Smooth muscle cell (in vitro differentiated cells): Measurements from ENCODE around the gene SUN3. TPM values are rescaled to one million over a fixed set of nuclear protein-coding genes. Genes with fewer than 3 reads are reported as not detected.

Experiments used
- DNase-seq: peaks from one replicate; lab custom pipeline; 2025; ENCODE audit not compliant: unreplicated experiment; lab: John Stamatoyannopoulos, UW
- H2AFZ ChIP-seq: fragments of 200-600 bp; sonication (generic); 2 replicates; pipeline ENCODE4 v1.6.0; 2016; ENCODE audit warnings: antibody characterized with exemption, low read depth, mild to moderate bottlenecking
- H3F3A ChIP-seq: fragments of 200-600 bp; sonication (generic); 2 replicates; pipeline ENCODE4 v1.6.0; 2017; ENCODE audit warnings: antibody characterized with exemption, low read depth
- H3K27ac ChIP-seq: fragments of 200-600 bp; sonication (generic); 2 replicates; pipeline ENCODE4 v1.5.1; 2016; ENCODE audit warnings: low read depth, mild to moderate bottlenecking
- H3K27me3 ChIP-seq: fragments of 200-600 bp; sonication (generic); 2 replicates; pipeline ENCODE4 v1.6.1; 2016; ENCODE audit warnings: low read depth, mild to moderate bottlenecking
- H3K36me3 ChIP-seq: fragments of 200-600 bp; sonication (generic); 2 replicates; pipeline ENCODE4 v1.5.1; 2016; ENCODE audit warnings: low read depth
- H3K4me1 ChIP-seq: fragments of 200-600 bp; sonication (generic); 2 replicates; pipeline ENCODE4 v1.5.1; 2016; ENCODE audit warnings: low read depth
- H3K4me2 ChIP-seq: fragments of 200-600 bp; sonication (generic); 2 replicates; pipeline ENCODE4 v1.6.0; 2016; ENCODE audit warnings: mild to moderate bottlenecking
- H3K4me3 ChIP-seq: fragments of 200-600 bp; sonication (generic); 2 replicates; pipeline ENCODE4 v1.5.1; 2016; ENCODE audit warnings: mild to moderate bottlenecking
- H3K79me2 ChIP-seq: fragments of 200-600 bp; sonication (generic); 2 replicates; pipeline ENCODE4 v1.6.0; 2016; ENCODE audit warnings: low read depth, mild to moderate bottlenecking
- H3K9ac ChIP-seq: fragments of 200-600 bp; sonication (generic); 2 replicates; pipeline ENCODE4 v1.6.0; 2016; ENCODE audit warnings: low read depth
- H3K9me3 ChIP-seq: fragments of 200-600 bp; sonication (generic); replicated peaks from 2 replicates; pipeline ENCODE4 v1.5.1; 2016; ENCODE audit warnings: low read depth
- H4K20me1 ChIP-seq: fragments of 200-600 bp; sonication (generic); 2 replicates; pipeline ENCODE4 v1.6.0; 2016; ENCODE audit warnings: low read depth
- CTCF ChIP-seq: fragments of 200-600 bp; sonication (generic); IDR thresholded peaks from 2 replicates; pipeline ENCODE4 v1.5.1; 2017; ENCODE audit warnings: borderline replicate concordance, mild to moderate bottlenecking, antibody characterized with exemption; ENCODE audit not compliant: insufficient read depth, poor library complexity, severe bottlenecking
- WGBS: methylation state at CpG from one replicate; pipeline ENCODE4 v1.1.7; 2016; ENCODE audit warnings: low lambda C conversion rate; 5-methylcytosine and 5-hydroxymethylcytosine counted together
- polyA plus RNA-seq: library from polyadenylated mRNA; unstranded; fragments of >200 nt; fragmentation: Nextera tagmentation; extraction: Ambion mirVana; gene quantifications from 2 replicates; pipeline ENCODE4 v1.2.1, GENCODE V29; 2016
- total RNA-seq: library from RNA; depleted of rRNA; stranded (reverse); fragments of >200 nt; gene quantifications from 2 replicates; pipeline ENCODE4 v1.2.3, GENCODE V29; 2014

The SUN3 gene
- total and polyA plus RNA-seq, 2 experiments from 2014 or later: not detected

DNA sequence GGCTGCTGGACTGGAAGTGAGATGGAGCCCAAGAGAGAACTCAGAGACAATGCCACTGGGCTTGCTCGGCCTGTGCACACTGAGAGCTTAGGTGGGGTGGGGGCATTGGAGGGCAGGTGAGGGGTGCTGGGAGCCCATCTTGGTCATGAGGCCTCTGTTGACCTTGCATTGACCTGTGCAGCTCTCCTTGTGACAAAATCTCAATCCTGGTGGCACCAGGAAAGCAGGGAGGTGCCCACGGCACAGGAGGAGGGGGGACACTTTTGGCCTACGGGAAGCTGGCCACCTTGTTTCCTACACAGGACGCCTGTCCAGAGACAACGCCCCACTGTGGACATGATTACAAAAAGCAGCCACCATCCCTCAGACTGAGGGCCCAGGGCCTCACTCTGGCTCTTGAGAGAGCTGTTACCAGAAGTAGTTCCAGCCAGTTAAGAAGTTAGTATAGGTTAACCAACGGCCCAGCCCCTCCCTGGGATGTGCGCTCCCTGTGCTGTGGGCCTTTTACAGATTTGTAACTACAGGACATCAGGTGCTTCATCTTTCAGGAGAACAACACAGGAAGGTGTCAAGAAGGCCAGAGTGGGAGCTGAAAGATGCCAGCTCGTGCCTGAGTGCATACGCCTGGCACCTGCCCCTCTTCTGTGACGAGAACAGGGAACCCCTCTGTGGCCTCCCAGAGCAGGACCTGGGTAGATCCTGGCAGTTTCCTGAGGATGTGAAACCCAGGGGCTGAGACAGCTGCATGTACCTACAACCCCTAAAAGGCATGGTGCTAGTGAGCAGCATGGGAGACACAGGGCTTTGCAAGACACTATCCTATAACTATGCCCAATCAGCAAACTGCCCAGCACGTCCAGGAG is 91.0 kb downstream of the SUN3 start:
- Histone ChIP-seq H4K20me1 (no peaks in the 10 kb centered on the region), H3K4me2 (no peak overlapping the region), H2AFZ (no peak overlapping the region), H3F3A (no peaks in the 10 kb centered on the region), H3K4me3 (no peak overlapping the region), H3K79me2 (no peaks in the 10 kb centered on the region), H3K9ac (no peak overlapping the region), H3K27me3 (no peaks in the 10 kb centered on the region), H3K27ac (no peak overlapping the region), H3K36me3 (no peaks in the 10 kb centered on the region), H3K9me3 (no peaks in the 10 kb centered on the region), H3K4me1 (peaks cover 5% of the 10 kb centered on the region)
- TF ChIP-seq CTCF: no peak
- DNase-seq: no peak
- WGBS: 93% methylated on average over 11 of the region's 11 CpGs

Other genes starting within 250 kb of the SUN3 start
- gene PKD1L1, start 80.6 kb downstream of the SUN3 start, total RNA-seq: 0.04 and 0.18 TPM in 2 replicates
- 0.06 TPM in 1 of 2 replicates, not detected in the other for gene PKD1L1, start 80.6 kb downstream of the SUN3 start, polyA plus RNA-seq
- gene HUS1, start 49.5 kb downstream of the SUN3 start, total RNA-seq: 35.8 and 39.1 TPM in 2 replicates
- 13.2 and 17.4 TPM in 2 replicates for gene HUS1, start 49.5 kb downstream of the SUN3 start, polyA plus RNA-seq
- gene C7orf57, start 6.4 kb upstream of the SUN3 start, total RNA-seq: not detected in 2 replicates
- gene C7orf57, start 6.4 kb upstream of the SUN3 start, polyA plus RNA-seq: not detected in 2 replicates
- 12.5 and 23.6 TPM in 2 replicates for gene UPP1, start 60.2 kb upstream of the SUN3 start, total RNA-seq
- gene UPP1, start 60.2 kb upstream of the SUN3 start, polyA plus RNA-seq: 43.8 and 56.2 TPM in 2 replicates
- not detected in 2 replicates for gene ABCA13, start 142.4 kb upstream of the SUN3 start, total RNA-seq
- gene ABCA13, start 142.4 kb upstream of the SUN3 start, polyA plus RNA-seq: not detected in 2 replicates